Measurements from ENCODE around the gene EPHB1. TPM values are rescaled to one million over a fixed set of nuclear protein-coding genes. Genes with fewer than 3 reads are reported as not detected.

EPHB1 gene
- polyA plus RNA-seq, 4 donors, result 0.65 to 1.0 TPM; not detected in 2

DNA sequence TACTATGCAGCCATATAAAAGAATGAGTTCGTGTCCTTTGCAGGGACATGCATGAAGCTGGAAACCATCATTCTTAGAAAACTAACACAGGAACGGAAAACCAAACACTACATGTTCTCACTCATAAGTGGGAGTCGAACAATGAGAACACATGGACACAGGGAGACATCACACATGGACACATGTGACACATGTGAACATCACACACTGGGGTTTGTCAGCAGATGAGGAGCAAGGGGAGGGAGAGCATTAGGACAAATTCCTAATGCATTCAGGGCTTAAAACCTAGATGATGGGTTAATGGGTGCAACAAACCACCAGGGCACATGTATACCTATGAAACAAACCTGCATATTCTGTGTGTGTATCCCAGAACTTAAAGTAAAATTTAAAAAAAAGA is 408.0 kb downstream of the EPHB1 start:
- FAIRE-seq, result no peak

DNA sequence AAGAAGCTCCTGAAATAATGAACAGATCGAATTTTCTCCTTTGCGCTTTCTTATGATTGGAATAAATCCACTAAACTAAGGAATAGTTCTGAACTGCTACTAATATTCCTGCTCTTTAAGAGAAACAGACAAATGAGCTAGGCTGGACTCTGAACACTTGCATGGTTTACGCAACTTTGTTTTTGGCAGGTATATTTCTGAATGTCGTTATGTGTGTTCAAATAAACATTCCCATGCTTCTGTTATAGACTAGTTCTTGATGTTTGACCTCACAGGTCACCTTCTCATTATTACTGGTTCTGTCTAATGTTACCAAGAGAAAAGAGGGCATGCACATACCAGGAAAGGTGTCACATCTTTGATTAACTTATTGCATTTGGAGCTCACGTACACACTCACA is 418.2 kb downstream of the EPHB1 start:
- FAIRE-seq, result no peak
- no peak overlapping the region for H3K27ac ChIP-seq (ENCODE audit: low read depth in 1 of 3, low read length in 2 of 3)
- no peak overlapping the region for H3K4me3 ChIP-seq (ENCODE audit: low read depth in 1 of 3, low read length in 3 of 3)
- DNase-seq, result no peak
- 55 to 68% (median 55%) methylated on average over 5 of the region's 5 CpGs for WGBS, 3 donors
- no peaks in the 10 kb centered on the region for H3K27me3 ChIP-seq (ENCODE audit: control insufficient read depth in 3 of 3, insufficient read depth in 3 of 3, low read length in 3 of 3)
- H3K9me3 ChIP-seq (ENCODE audit: control insufficient read depth in 2 of 2, insufficient read depth in 1 of 2, low read depth in 1 of 2, low read length in 1 of 2), result no peaks in the 10 kb centered on the region
- H3K36me3 ChIP-seq (ENCODE audit: control insufficient read depth in 3 of 3, insufficient read depth in 2 of 3, low read depth in 1 of 3, low read length in 3 of 3), result no peaks in the 10 kb centered on the region
- H3K4me1 ChIP-seq (ENCODE audit: control insufficient read depth in 3 of 3, insufficient read depth in 2 of 3, low read depth in 1 of 3, low read length in 2 of 3), result no peaks in the 10 kb centered on the region

More for the DNA sequence above, 408.0 kb downstream of the EPHB1 start:
- Histone ChIP-seq H3K36me3 (ENCODE audit: control insufficient read depth in 3 of 3, insufficient read depth in 2 of 3, low read depth in 1 of 3, low read length in 3 of 3) (no peaks in the 10 kb centered on the region), H3K9me3 (ENCODE audit: control insufficient read depth in 2 of 2, insufficient read depth in 1 of 2, low read depth in 1 of 2, low read length in 1 of 2) (no peaks in the 10 kb centered on the region), H3K4me1 (ENCODE audit: control insufficient read depth in 3 of 3, insufficient read depth in 2 of 3, low read depth in 1 of 3, low read length in 2 of 3) (no peaks in the 10 kb centered on the region), H3K27me3 (ENCODE audit: control insufficient read depth in 3 of 3, insufficient read depth in 3 of 3, low read length in 3 of 3) (peaks cover 0 to 1% (median 0%) of the 10 kb centered on the region in 3 donors), H3K27ac (ENCODE audit: low read depth in 1 of 3, low read length in 2 of 3) (no peak overlapping the region), H3K4me3 (ENCODE audit: low read depth in 1 of 3, low read length in 3 of 3) (no peak overlapping the region)
- WGBS, 3 donors, result 89 to 97% (median 91%) methylated on average over 3 of the region's 3 CpGs
- DNase-seq, result no peak

DNA sequence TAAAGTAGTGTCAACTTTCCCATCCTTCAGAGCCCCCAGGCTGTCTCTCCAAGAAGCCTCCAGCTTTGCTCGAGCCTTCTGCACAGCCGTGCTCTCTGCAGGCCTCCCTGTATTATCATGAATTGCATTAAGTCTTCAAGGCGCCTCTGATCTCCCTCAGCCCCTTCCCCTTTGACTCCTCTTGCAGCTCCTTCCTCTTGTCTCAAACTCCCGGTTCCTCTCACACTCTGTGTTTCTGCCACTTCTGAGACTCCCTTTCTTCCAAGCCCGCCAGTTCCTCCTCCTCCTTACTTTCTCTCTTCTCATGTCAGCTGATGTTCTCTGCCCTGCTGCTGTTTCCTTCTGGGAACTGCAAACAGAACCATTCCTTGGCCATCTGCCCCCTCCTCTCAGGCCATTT is 418.8 kb downstream of the EPHB1 start:
- Histone ChIP-seq H3K27me3 (ENCODE audit: control insufficient read depth in 3 of 3, insufficient read depth in 3 of 3, low read length in 3 of 3) (no peaks in the 10 kb centered on the region), H3K27ac (ENCODE audit: low read depth in 1 of 3, low read length in 2 of 3) (no peak overlapping the region), H3K36me3 (ENCODE audit: control insufficient read depth in 3 of 3, insufficient read depth in 2 of 3, low read depth in 1 of 3, low read length in 3 of 3) (no peaks in the 10 kb centered on the region), H3K4me3 (ENCODE audit: low read depth in 1 of 3, low read length in 3 of 3) (no peak overlapping the region), H3K9me3 (ENCODE audit: control insufficient read depth in 2 of 2, insufficient read depth in 1 of 2, low read depth in 1 of 2, low read length in 1 of 2) (no peaks in the 10 kb centered on the region), H3K4me1 (ENCODE audit: control insufficient read depth in 3 of 3, insufficient read depth in 2 of 3, low read depth in 1 of 3, low read length in 2 of 3) (no peaks in the 10 kb centered on the region)
- no peak for DNase-seq
- FAIRE-seq, result no peak
- WGBS, 3 donors, result 54 to 82% (median 75%) methylated on average over 5 of the region's 5 CpGs

DNA sequence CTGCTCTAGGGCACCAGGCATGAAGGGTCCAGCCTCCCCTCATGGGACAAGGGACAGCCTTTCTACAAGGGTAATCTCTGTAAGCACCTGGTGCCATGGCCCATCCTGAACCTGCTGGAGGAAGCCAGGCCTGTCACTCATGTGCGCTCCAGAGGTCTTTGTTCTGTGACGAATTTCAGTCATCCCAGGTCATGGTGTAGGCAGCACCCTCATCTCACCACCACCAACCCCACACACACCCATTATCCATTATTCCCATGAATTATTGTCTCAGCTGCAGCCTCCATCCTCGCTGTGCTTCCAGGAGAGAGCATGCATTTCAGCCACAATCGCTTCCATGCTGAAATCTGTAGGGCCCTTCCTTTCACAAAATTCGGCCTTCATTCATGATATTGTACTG is 419.3 kb downstream of the EPHB1 start:
- 72 to 87% (median 76%) methylated on average over 5 of the region's 5 CpGs for WGBS, 3 donors

DNA sequence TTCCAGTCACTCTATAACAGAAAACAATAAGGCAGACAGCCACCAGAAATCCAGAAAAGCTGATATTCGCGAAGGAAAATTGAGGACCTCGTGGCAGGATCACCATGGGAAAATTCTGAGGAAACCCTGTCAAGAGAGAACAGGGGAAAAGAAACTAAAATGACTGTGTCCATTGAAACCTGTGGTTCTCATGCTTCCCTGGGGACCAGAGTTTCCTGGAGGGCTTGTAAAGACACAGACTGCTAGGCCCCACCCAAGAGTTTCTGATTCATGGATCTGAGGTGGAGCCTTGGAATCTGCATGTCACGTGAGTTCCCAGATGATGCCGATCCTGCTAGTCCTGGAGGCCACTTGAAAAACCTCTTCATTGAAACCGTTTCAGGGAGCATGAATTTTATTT is 420.5 kb downstream of the EPHB1 start:
- no peaks in the 10 kb centered on the region for H3K36me3 ChIP-seq (ENCODE audit: control insufficient read depth in 3 of 3, insufficient read depth in 2 of 3, low read depth in 1 of 3, low read length in 3 of 3)

More for the DNA sequence above, 419.3 kb downstream of the EPHB1 start:
- Histone ChIP-seq H3K4me3 (ENCODE audit: low read depth in 1 of 3, low read length in 3 of 3) (no peak overlapping the region), H3K36me3 (ENCODE audit: control insufficient read depth in 3 of 3, insufficient read depth in 2 of 3, low read depth in 1 of 3, low read length in 3 of 3) (no peaks in the 10 kb centered on the region), H3K27me3 (ENCODE audit: control insufficient read depth in 3 of 3, insufficient read depth in 3 of 3, low read length in 3 of 3) (no peaks in the 10 kb centered on the region), H3K27ac (ENCODE audit: low read depth in 1 of 3, low read length in 2 of 3) (no peak overlapping the region), H3K9me3 (ENCODE audit: control insufficient read depth in 2 of 2, insufficient read depth in 1 of 2, low read depth in 1 of 2, low read length in 1 of 2) (no peaks in the 10 kb centered on the region), H3K4me1 (ENCODE audit: control insufficient read depth in 3 of 3, insufficient read depth in 2 of 3, low read depth in 1 of 3, low read length in 2 of 3) (no peaks in the 10 kb centered on the region)
- FAIRE-seq (no peak), DNase-seq (no peak)

DNA sequence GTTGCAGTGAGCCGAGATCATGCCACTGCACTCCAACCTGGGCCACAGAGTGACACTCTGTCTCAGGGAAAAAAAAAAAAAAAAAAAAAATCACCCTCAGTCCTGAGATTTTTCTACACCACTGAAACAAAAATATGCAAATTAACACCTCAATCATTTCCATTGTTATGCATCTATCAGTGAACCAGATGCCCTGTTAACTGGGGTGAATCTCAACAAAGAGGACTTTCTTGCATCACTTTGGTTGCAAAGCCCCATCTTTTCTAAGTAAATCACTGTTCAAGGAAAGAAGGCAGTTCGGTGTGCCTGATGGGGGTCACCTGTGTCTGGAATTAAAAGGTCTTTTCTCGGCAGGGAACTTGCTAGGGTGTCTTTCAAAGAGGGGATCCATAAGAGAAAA is 421.6 kb downstream of the EPHB1 start:
- no peaks in the 10 kb centered on the region for H3K9me3 ChIP-seq (ENCODE audit: control insufficient read depth in 2 of 2, insufficient read depth in 1 of 2, low read depth in 1 of 2, low read length in 1 of 2)
- WGBS, 3 donors, result 78 to 81% (median 79%) methylated on average over 3 of the region's 3 CpGs
- DNase-seq, result no peak
- no peak overlapping the region for H3K27ac ChIP-seq (ENCODE audit: low read depth in 1 of 3, low read length in 2 of 3)
- H3K27me3 ChIP-seq (ENCODE audit: control insufficient read depth in 3 of 3, insufficient read depth in 3 of 3, low read length in 3 of 3), result no peaks in the 10 kb centered on the region
- FAIRE-seq, result no peak
- no peaks in the 10 kb centered on the region for H3K4me1 ChIP-seq (ENCODE audit: control insufficient read depth in 3 of 3, insufficient read depth in 2 of 3, low read depth in 1 of 3, low read length in 2 of 3)
- no peaks in the 10 kb centered on the region for H3K36me3 ChIP-seq (ENCODE audit: control insufficient read depth in 3 of 3, insufficient read depth in 2 of 3, low read depth in 1 of 3, low read length in 3 of 3)
- no peak overlapping the region for H3K4me3 ChIP-seq (ENCODE audit: low read depth in 1 of 3, low read length in 3 of 3)

More for the DNA sequence above, 420.5 kb downstream of the EPHB1 start:
- no peak overlapping the region for H3K4me3 ChIP-seq (ENCODE audit: low read depth in 1 of 3, low read length in 3 of 3)
- H3K9me3 ChIP-seq (ENCODE audit: control insufficient read depth in 2 of 2, insufficient read depth in 1 of 2, low read depth in 1 of 2, low read length in 1 of 2), result no peaks in the 10 kb centered on the region
- no peaks in the 10 kb centered on the region for H3K4me1 ChIP-seq (ENCODE audit: control insufficient read depth in 3 of 3, insufficient read depth in 2 of 3, low read depth in 1 of 3, low read length in 2 of 3)
- DNase-seq (no peak), FAIRE-seq (no peak)
- H3K27ac ChIP-seq (ENCODE audit: low read depth in 1 of 3, low read length in 2 of 3), result no peak overlapping the region
- H3K27me3 ChIP-seq (ENCODE audit: control insufficient read depth in 3 of 3, insufficient read depth in 3 of 3, low read length in 3 of 3), result no peaks in the 10 kb centered on the region
- WGBS, 3 donors, result 88 to 96% (median 91%) methylated on average over 6 of the region's 6 CpGs

DNA sequence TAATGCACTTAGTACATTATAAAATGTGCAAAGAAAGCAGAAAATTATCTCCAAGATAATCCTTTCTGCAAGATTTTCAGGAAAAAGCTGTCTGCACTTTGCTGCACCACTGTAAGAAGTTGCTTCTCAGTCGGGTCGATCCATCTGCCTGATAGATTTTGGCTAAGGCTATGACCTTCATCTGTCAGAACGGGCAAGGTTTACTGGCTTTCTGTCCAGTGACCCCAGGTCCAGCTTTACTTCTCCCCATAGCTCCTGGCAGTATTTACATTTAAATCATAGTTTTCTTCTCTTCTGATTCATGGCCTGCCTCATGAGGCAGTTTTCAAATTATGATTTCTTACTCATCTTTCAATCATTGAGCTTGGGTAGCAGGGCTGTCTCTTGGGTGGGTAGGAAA is 422.7 kb downstream of the EPHB1 start:
- Histone ChIP-seq H3K36me3 (ENCODE audit: control insufficient read depth in 3 of 3, insufficient read depth in 2 of 3, low read depth in 1 of 3, low read length in 3 of 3) (no peaks in the 10 kb centered on the region), H3K4me1 (ENCODE audit: control insufficient read depth in 3 of 3, insufficient read depth in 2 of 3, low read depth in 1 of 3, low read length in 2 of 3) (no peaks in the 10 kb centered on the region), H3K27me3 (ENCODE audit: control insufficient read depth in 3 of 3, insufficient read depth in 3 of 3, low read length in 3 of 3) (no peaks in the 10 kb centered on the region), H3K9me3 (ENCODE audit: control insufficient read depth in 2 of 2, insufficient read depth in 1 of 2, low read depth in 1 of 2, low read length in 1 of 2) (no peaks in the 10 kb centered on the region), H3K27ac (ENCODE audit: low read depth in 1 of 3, low read length in 2 of 3) (no peak overlapping the region), H3K4me3 (ENCODE audit: low read depth in 1 of 3, low read length in 3 of 3) (no peak overlapping the region)
- DNase-seq (no peak), FAIRE-seq (no peak)
- WGBS, 3 donors, result 71 to 82% (median 80%) methylated on average over 3 of the region's 3 CpGs

DNA sequence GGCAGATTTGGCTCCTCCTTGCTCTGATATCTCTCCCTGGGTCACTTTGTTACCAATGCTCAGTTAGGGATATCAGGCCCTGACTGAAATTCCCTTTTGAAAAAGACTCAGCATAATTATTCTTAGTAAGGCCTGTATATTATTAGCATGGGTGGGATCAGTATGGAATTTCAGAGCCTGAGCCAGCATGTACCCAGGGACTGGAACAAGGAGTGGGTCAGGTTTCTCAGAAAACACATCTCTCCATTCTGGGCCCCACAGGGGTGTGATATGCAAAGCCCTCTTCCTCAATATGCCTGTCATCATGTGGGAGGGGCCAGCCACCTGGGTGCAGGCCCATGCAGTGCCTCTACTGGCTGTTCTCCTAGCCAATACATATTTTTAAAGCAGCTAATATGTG is 423.2 kb downstream of the EPHB1 start:
- no peak for FAIRE-seq
- H3K27ac ChIP-seq (ENCODE audit: low read depth in 1 of 3, low read length in 2 of 3), result no peak overlapping the region
- DNase-seq, result no peak

DNA sequence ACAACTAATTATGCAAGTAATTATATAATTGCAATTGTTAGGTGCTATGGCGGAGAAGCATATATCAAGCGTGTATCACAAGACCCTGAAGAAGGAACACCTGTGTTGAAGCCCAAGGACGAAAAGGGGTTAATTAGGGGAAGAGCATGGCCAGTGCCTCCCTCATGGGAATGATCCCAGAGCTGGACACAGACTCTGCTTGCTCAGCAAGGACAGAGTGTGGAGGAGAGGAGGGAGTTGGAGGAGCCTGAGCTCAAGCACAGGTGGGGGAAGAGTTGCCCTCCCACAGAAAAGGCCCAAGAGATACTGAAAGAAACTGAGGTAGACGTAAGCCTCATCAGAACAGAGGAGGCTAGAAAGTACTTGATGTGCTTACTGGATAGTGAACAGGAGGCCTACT is 423.7 kb downstream of the EPHB1 start:
- H3K36me3 ChIP-seq (ENCODE audit: control insufficient read depth in 3 of 3, insufficient read depth in 2 of 3, low read depth in 1 of 3, low read length in 3 of 3), result no peaks in the 10 kb centered on the region
- WGBS, 3 donors, result 85 to 97% (median 88%) methylated on average over 4 of the region's 4 CpGs
- no peaks in the 10 kb centered on the region for H3K4me1 ChIP-seq (ENCODE audit: control insufficient read depth in 3 of 3, insufficient read depth in 2 of 3, low read depth in 1 of 3, low read length in 2 of 3)
- no peak overlapping the region for H3K27ac ChIP-seq (ENCODE audit: low read depth in 1 of 3, low read length in 2 of 3)
- H3K9me3 ChIP-seq (ENCODE audit: control insufficient read depth in 2 of 2, insufficient read depth in 1 of 2, low read depth in 1 of 2, low read length in 1 of 2), result no peaks in the 10 kb centered on the region
- no peaks in the 10 kb centered on the region for H3K27me3 ChIP-seq (ENCODE audit: control insufficient read depth in 3 of 3, insufficient read depth in 3 of 3, low read length in 3 of 3)
- no peak overlapping the region for H3K4me3 ChIP-seq (ENCODE audit: low read depth in 1 of 3, low read length in 3 of 3)
- FAIRE-seq (no peak), DNase-seq (no peak)

More for the DNA sequence above, 423.2 kb downstream of the EPHB1 start:
- H3K4me1 ChIP-seq (ENCODE audit: control insufficient read depth in 3 of 3, insufficient read depth in 2 of 3, low read depth in 1 of 3, low read length in 2 of 3), result no peaks in the 10 kb centered on the region
- H3K4me3 ChIP-seq (ENCODE audit: low read depth in 1 of 3, low read length in 3 of 3), result no peak overlapping the region
- H3K27me3 ChIP-seq (ENCODE audit: control insufficient read depth in 3 of 3, insufficient read depth in 3 of 3, low read length in 3 of 3), result no peaks in the 10 kb centered on the region
- H3K36me3 ChIP-seq (ENCODE audit: control insufficient read depth in 3 of 3, insufficient read depth in 2 of 3, low read depth in 1 of 3, low read length in 3 of 3), result no peaks in the 10 kb centered on the region
- H3K9me3 ChIP-seq (ENCODE audit: control insufficient read depth in 2 of 2, insufficient read depth in 1 of 2, low read depth in 1 of 2, low read length in 1 of 2), result no peaks in the 10 kb centered on the region
